MCF 10A (cell line): Measurements from ENCODE around the gene PDE3A. TPM values are rescaled to one million over a fixed set of nuclear protein-coding genes. Genes with fewer than 3 reads are reported as not detected.

Source experiments
- BruUV-seq: library from RNA; stranded (reverse); fragments of 400-500 nt; replicated peaks from 2 replicates; lab custom pipeline; 2021; lab: Mats Ljungman, UMichigan
- CTCF ChIA-PET: fragments of 300-600 bp; sonication (Branson Sonifier 250); formaldehyde crosslinking; extraction: SDS; loops from one replicate; lab custom pipeline; 2021; ENCODE audit warnings: antibody characterized with exemption, inconsistent platforms; lab: Yijun Ruan, JAX
- POLR2A ChIA-PET: fragments of 300-600, 350-650 bp; sonication (Branson Sonifier 250); formaldehyde crosslinking; extraction: SDS; loops from one replicate; lab custom pipeline; 2020; ENCODE audit warnings: antibody characterized with exemption, inconsistent platforms; lab: Yijun Ruan, JAX
- DNase-seq: peaks from one replicate; pipeline ENCODE4 v3.0.0-alpha.2; 2018; ENCODE audit not compliant: unreplicated experiment
- H3K27ac Mint-ChIP-seq: one replicate; pipeline ENCODE4 v1.8.0; 2022; ENCODE audit warnings: mild to moderate bottlenecking, low read depth, mixed read lengths; ENCODE audit not compliant: unreplicated experiment
- H3K27me3 Mint-ChIP-seq: one replicate; pipeline ENCODE4 v1.8.0; 2022; ENCODE audit warnings: mixed read lengths; ENCODE audit not compliant: insufficient read depth, unreplicated experiment
- H3K36me3 Mint-ChIP-seq: one replicate; pipeline ENCODE4 v1.8.0; 2022; ENCODE audit warnings: mild to moderate bottlenecking, moderate library complexity, mixed read lengths; ENCODE audit not compliant: insufficient read depth, unreplicated experiment
- H3K4me1 Mint-ChIP-seq: one replicate; pipeline ENCODE4 v1.8.0; 2022; ENCODE audit warnings: mixed read lengths; ENCODE audit not compliant: insufficient read depth, unreplicated experiment
- H3K4me3 Mint-ChIP-seq: one replicate; pipeline ENCODE4 v1.8.0; 2022; ENCODE audit warnings: mild to moderate bottlenecking, moderate library complexity, mixed read lengths; ENCODE audit not compliant: unreplicated experiment
- H3K9me3 Mint-ChIP-seq: one replicate; pipeline ENCODE4 v1.8.0; 2022; ENCODE audit warnings: mixed read lengths; ENCODE audit not compliant: unreplicated experiment
- intact Hi-C: fragments of 100-400 bp; cut with micrococcal nuclease; formaldehyde crosslinking; loops from 2 replicates; pipeline ENCODE4 v1.14.1; 2022
- total RNA-seq: library from RNA; stranded (reverse); gene quantifications from 2 replicates; pipeline ENCODE4 v1.2.3, GENCODE V29; 2022
- TF ChIP-seq, protein P1 (sequence below): fragments of 200-600 bp; IDR thresholded peaks from one replicate; pipeline ENCODE4 v1.8.0; 2022; ENCODE audit warnings: antibody characterized with exemption, mild to moderate bottlenecking; ENCODE audit not compliant: unreplicated experiment

Gene PDE3A
- total RNA-seq, 1 experiment from 2014 or later, result not detected

GRCh38 chr12:20423557-20423956 is 55.2 kb downstream of the PDE3A start:
- intact Hi-C loops, result no loop called here

DNA sequence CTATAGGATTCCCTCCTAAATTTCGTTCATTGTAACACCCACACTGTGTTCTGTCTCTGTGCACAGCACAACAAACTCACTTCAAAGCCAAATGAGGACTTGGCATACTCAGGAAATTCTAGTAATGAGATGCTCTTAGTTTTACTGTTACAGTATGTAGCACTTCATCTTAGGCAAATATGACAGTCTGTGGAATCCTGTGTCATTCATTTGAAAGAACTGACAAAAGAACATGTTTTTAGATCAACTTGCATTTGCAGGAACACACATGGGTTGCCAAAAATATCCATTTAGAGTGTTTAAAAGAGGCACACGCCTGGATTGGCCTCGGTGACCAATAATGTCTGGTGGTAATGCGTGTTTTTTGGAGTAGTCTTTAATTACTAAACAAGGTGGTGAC is 56.5 kb downstream of the PDE3A start:
- ChIA-PET CTCF (no interaction called here), POLR2A (interaction anchor here (0.7 kb wide), 1 partner anchor 217 kb away, joined by 4 read pairs; no protein-coding TSS in a partner anchor)
- TF ChIP-seq, protein P1, sequence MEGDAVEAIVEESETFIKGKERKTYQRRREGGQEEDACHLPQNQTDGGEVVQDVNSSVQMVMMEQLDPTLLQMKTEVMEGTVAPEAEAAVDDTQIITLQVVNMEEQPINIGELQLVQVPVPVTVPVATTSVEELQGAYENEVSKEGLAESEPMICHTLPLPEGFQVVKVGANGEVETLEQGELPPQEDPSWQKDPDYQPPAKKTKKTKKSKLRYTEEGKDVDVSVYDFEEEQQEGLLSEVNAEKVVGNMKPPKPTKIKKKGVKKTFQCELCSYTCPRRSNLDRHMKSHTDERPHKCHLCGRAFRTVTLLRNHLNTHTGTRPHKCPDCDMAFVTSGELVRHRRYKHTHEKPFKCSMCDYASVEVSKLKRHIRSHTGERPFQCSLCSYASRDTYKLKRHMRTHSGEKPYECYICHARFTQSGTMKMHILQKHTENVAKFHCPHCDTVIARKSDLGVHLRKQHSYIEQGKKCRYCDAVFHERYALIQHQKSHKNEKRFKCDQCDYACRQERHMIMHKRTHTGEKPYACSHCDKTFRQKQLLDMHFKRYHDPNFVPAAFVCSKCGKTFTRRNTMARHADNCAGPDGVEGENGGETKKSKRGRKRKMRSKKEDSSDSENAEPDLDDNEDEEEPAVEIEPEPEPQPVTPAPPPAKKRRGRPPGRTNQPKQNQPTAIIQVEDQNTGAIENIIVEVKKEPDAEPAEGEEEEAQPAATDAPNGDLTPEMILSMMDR, result no peak
- H3K27ac Mint-ChIP-seq, result no peak overlapping the region
- intact Hi-C loops, result no loop called here
- H3K4me1 Mint-ChIP-seq, result no peaks in the 10 kb centered on the region
- H3K36me3 Mint-ChIP-seq, result no peaks in the 10 kb centered on the region
- H3K27me3 Mint-ChIP-seq, result peaks cover 71% of the 10 kb centered on the region
- no TSS peak for BruUV-seq
- H3K4me3 Mint-ChIP-seq, result no peak overlapping the region
- H3K9me3 Mint-ChIP-seq, result no peaks in the 10 kb centered on the region
- no peak for DNase-seq

More at GRCh38 chr12:20423557-20423956, 55.2 kb downstream of the PDE3A start:
- DNase-seq, result no peak
- POLR2A ChIA-PET, result no interaction called here
- TF ChIP-seq, protein P1, result no peak
- no peak overlapping the region for H3K27ac Mint-ChIP-seq
- CTCF ChIA-PET, result interaction anchor here (0.6 kb wide), 1 partner anchor 1836 kb away, joined by 5 read pairs; no protein-coding TSS in a partner anchor
- H3K27me3 Mint-ChIP-seq, result peaks cover 70% of the 10 kb centered on the region
- no peaks in the 10 kb centered on the region for H3K36me3 Mint-ChIP-seq
- H3K4me3 Mint-ChIP-seq, result no peak overlapping the region
- no TSS peak for BruUV-seq
- no peaks in the 10 kb centered on the region for H3K4me1 Mint-ChIP-seq
- no peaks in the 10 kb centered on the region for H3K9me3 Mint-ChIP-seq

DNA sequence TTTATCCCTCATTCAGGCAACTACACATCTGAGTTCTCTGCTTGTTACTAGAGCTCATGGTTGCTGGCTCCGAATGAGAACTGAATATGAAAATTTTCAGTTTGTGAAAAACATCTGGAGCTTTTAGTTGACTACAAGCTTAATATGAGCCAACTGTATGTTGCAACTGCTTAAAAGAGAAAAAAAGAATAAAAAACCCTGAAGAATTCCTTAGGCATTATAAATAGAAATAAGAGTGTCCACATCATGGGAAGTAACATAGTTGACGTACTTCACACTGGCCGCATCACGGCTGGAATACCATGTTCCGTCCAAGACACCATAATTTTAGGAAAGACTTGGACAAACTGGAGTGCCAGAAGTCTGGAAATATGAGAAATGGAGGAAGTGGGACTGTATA is 57.9 kb downstream of the PDE3A start:
- no peaks in the 10 kb centered on the region for H3K9me3 Mint-ChIP-seq
- H3K4me3 Mint-ChIP-seq, result no peak overlapping the region
- BruUV-seq, result no TSS peak
- TF ChIP-seq, protein P1, result no peak
- DNase-seq, result no peak
- no peaks in the 10 kb centered on the region for H3K36me3 Mint-ChIP-seq
- ChIA-PET CTCF (interaction anchor here (0.5 to 0.7 kb wide), 2 partner anchors 66 to 636 kb away, joined by 3 read pairs; no protein-coding TSS in a partner anchor), POLR2A (interaction anchor here (0.6 kb wide), 1 partner anchor 100 kb away, joined by 3 read pairs; no protein-coding TSS in a partner anchor)
- peaks cover 73% of the 10 kb centered on the region for H3K27me3 Mint-ChIP-seq
- intact Hi-C loops, result no loop called here
- no peak overlapping the region for H3K27ac Mint-ChIP-seq
- H3K4me1 Mint-ChIP-seq, result no peaks in the 10 kb centered on the region

DNA sequence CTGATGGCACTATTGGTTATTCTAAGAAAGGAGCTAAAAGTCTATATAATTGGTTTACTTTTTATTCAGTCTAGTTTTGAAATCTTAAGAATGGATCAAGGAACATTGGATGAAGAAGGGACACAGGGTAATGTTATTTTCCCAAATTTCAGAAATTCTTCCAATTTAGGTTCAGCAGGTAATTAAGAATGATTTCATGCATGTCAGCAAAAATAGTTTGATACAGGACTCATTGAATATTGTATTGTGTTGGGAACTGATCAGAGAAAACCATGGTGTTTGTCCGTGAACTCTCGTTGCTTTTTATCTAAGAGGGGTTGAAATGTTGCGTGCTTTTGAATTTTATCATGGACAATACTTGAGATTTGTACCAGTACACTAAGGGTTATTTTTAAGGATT is 58.6 kb downstream of the PDE3A start:
- DNase-seq, result no peak
- Mint-ChIP-seq H3K27me3 (peaks cover 81% of the 10 kb centered on the region), H3K9me3 (no peaks in the 10 kb centered on the region), H3K27ac (no peak overlapping the region), H3K4me3 (no peak overlapping the region), H3K4me1 (no peaks in the 10 kb centered on the region), H3K36me3 (no peaks in the 10 kb centered on the region)
- intact Hi-C loops, result no loop called here
- BruUV-seq, result no TSS peak
- TF ChIP-seq, protein P1, result no peak
- CTCF ChIA-PET, result interaction anchor here (0.7 kb wide), 1 partner anchor 65 kb away, joined by 3 read pairs; no protein-coding TSS in a partner anchor
- POLR2A ChIA-PET, result no interaction called here
